Fibroblast of gingiva (primary cell): ENCODE results near the gene L3MBTL4.
"Not testable (repeated sequence)": the region's sequence is repeated elsewhere in the genome, so short reads cannot be mapped to it uniquely, and the experiment has no call there.

Experiments used
- DNase-seq: peaks from one replicate; pipeline ENCODE4 v3.0.0-alpha.2; 2011; ENCODE audit warnings: low read depth

L3MBTL4 gene

DNA sequence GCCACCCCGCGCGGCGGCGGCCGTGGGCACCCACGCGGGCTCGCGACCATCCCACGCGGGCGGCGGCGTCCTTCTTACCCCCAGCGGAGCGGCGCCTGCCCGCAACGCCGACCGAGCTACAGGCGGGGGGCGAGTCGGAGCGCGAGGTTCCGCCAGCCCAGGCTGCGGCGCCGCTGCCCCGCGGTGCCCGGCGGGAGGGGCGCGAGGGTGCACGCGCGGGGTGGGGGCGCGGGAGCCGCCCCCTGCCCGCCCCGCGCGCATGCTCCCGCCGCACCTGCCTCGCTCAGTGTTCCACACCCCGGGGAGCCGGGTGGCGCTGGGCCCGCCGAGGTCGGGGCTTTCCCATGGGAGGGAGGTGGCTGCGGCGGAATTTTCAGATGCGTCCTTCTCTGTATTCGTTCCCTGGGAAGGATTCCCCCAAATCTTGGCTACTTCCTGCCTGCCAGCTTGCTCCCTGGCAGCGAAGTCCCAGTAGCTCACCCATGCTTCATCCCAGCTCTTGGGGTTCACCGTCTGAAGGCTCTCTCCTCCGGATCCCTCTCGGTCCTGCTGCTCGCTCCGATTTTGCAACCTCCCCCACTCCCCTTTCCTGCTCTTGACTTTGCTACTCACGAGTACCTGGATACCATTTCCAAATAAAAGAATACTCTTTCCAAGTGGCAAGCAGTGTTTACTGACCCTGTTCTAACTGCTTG lies at the start of gene L3MBTL4:
L3MBTL4 (minus strand) TSS at position 189 of the 695 bp plus-strand sequence. CDS start 103,286 bp downstream, outside the sequence.
- DNase-seq, result no peak

DNA sequence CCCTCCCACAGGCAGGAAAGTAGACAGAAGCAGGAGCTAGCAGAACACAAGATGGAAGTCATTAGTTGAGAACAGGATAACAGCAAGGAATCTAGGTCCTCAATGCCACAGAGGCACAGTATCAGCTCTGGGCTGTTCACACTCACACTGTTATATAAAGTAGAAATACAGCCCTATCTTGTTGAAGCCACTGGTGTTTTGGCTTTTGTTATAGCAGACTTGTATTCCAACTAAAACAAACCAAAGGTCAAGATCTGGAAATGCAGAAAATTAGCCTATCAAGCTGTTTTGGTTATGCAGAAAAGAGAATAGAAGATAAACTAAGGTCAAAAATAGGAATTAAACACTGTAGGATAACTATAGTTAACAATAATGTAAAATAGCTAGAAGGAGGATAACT lies 37.5 kb upstream of the L3MBTL4 start:
- no peak for DNase-seq

DNA sequence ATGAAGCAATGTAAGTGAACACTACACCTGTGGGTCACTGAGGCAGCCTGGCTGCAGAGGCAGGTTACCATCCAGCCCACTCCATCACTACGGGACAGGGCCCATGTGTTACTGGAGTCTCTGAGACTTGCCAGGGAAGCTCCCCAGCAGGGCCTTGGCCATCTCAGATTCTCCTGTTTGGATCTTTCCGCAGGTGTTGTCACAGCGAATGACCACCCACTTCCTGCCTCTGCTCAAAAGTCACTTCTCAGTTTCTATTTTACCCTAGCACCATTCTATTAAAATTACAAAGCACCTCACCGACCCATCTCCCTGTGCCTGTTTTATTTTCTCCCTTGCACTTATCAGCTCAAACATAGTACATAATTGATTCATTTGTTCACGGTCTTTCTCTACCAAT lies 34.5 kb upstream of the L3MBTL4 start:
- DNase-seq, result no peak

DNA sequence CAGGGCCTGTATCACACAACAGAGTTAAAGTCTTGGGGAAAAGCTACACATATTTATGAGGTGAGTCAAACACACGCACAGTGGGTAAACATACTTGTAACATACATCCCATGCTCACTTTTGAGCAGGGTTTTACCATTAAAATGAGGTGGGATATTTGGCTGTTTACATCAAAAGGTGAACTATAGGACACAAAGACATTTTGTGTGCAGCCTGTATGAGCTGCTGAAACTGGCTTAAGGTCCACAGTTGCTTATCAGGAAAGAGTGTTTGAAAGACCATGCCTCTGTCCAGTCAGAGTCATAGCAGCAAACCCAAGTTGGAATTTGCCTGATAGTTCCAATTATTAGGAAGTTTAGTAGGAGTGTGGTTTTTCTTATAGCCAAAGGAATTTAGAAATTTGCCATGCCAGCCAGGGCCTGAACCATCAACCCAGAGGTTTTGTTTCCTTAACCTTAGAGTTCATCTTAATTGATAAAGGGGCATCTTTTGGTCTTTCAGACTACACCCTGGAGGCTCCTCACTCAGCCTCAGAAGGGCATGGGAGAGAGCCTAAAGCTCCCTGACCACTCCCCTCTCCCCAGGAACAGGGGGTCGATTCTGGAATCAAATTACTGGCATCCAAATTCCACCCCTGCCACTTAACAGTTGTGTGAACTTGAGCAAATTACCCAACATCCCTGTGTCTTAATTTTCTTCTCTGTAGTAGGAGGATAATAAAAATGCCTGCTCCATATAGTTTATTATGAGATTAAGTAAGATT lies 29.9 kb upstream of the L3MBTL4 start:
- DNase-seq, result no peak

DNA sequence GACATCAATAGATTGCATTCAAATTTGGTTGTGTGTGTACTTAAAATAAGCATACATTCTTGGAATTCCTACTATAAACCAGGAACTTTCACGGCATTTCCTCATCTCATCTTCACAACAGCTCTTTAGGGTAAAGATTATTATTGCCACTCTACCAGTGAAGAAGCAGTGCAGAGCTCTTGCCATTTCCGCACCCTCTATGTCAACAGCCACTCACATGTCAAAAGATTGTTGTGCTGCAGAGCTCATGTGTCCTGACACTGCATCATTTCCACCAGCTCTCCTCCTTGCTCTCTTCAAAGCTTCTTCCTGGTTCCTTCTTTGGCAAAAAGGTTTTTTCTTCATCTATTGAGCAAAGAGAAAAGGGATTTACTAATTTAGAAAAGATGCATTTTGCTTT lies 26.5 kb upstream of the L3MBTL4 start:
- no peak for DNase-seq

DNA sequence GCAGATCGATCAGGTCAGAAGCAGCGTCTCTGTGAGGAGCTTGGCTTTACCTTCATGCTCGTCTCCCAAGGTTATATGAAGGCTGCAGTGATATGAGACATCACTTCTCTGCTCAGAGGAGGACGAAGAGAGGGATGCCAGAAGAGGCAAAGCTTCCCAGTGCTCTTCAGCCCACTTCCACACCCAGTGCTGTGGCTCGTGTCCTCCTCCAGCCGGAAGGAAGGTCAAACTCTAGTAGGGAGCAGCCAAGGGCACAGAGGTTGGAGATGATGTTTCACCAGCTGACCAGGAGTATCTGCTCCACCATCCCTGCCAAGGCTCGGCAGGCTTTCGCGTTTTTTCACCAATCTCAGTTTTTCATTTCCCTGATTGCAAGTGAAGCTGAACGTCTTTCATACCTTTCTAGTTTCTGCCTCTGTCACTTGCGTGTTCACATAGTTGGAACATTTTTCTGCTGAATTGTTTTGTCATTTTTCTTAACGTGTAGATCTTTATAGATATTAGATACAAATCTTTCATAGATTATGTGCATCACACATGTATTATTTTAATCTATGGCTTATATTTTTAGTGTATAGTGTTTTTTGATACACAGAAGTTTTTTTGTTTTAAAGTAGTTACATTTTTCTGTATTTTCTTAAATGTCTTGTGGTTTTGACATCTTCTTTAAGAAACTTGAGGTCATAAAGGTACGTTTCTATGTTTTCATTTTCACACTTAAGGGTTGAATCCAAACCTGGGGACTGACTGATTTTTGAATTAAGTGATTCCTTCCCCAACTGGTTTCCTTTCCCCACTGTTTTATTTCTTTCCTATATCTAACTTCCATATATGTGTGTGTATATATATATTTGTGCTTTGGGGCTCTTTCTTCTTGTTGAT lies 23.5 kb upstream of the L3MBTL4 start:
- no peak for DNase-seq

DNA sequence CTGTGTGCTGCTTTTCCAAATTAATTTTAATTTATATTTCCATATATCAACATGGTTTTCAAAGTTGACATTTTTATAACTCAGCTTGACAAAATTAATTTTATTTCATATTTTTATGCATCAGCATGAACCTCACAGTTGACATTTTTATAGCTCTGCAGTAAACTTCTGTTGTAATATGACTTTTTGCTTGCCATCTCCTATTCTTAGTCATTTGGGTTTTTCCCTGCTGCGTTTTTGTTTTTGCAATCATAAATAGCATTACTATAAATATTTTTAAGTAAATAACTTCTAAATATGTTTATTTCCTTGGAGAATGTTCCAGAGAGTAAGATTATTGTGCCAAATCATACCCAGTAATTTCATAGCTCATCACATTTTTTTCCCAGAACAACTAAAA lies 21.0 kb upstream of the L3MBTL4 start:
- DNase-seq, result no peak

DNA sequence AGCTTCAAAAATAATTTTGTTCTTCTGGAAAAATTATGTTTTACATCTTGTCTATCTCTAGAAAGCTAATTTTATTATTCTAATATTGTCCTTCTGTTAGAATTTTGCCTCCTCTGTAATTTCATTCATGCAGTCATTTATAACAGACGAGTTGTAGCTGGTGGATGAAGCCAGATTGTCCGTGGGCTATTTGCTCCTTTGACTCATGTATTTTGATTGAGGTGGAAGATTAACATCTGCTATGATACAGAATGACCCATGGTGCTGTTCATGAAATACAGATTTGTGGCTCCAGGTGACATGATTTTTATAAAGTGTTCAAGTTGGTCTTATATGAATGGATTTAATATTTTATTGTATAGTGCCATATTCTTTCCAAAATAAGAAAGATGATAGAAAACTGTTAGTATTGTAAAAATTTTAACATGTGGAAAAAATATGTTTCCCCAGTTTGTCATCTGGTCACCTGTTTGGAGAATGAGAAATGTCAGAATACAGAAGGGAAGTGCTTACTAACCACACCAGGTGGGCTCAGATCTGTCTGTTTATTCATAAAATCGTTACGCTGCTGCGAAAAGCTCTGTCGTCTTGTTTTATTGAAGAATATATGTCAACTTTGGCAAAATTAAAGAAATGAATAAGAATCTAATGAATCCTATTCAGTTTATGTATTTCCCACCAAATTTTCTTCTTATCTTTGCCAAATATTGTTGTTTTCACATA lies 20.4 kb upstream of the L3MBTL4 start:
- no peak for DNase-seq

DNA sequence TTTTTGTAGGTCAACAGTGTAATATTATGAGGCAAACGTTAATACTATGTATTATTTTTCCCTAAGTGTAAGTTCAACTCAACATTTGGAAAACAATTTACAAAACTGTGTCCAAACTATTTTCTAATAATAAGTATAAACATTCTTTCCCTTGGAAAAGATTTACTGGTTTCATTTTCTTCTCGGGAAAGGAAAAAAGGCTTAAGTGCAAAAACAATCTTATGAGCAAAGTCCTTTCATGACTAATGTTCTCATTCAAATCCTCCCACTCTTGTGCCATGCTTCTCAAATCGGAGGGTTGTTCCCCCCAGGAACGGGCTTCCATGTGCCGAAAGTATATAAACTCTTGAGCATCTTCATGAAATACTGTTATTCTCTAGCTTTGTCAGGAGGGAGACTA lies 19.8 kb upstream of the L3MBTL4 start:
- no peak for DNase-seq

DNA sequence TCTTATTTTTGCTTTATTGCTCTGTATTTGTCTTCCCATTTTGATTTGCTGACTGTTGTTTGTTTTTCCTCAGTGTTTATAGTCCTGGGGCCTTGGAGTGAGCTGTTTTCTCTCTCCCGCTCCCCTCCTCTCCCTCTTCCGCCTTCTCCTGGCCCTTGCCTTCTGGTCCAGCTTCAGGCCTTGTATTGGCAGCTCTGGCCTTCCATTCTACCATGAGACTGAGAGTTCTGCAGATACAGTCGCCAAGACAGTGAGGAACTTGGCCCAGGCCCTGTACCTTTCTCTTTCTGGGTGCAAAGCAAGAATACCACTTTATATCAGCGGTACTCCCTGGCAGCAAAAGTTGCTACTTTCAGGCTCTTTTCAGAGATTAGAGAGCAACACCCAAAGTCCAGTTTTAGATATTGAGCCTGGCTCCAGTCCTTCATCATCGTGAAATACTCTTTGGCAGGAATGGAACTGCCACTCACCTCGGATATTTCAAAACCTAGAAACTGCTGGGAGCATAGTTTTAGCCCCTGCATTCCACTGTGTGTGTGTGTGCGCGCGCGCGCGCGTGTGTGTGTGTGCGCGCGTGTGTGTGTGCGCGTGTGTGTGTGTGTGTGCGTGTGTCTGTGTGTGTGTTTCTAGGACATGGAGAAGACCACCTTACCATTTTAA lies 17.1 kb upstream of the L3MBTL4 start:
- no peak for DNase-seq

DNA sequence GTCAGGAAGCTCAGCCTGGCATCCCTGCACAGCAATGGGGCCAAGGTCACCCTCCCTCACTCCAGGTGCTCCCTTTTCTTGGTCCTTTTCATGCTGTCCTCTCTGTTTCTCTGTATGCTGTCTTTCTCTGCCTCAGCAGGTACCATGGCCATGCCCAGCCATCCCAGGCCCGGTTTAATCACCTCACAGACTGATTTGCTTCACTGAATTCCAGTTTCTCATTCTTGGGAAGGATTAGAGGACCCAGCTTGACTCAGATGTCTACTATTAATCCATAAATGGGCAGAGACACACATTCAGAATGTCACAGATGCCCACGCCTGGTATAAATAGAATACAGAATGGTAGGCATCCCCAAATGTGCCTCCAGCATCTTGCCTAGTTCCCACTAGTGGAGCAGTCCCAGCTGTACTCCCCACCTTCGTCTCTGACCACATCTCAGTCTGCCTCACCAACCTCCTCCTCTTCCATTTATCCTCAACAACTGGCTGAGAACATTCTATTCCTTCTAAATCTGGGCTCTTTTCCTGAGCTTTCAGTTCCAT lies 14.2 kb upstream of the L3MBTL4 start:
- DNase-seq, result no peak

DNA sequence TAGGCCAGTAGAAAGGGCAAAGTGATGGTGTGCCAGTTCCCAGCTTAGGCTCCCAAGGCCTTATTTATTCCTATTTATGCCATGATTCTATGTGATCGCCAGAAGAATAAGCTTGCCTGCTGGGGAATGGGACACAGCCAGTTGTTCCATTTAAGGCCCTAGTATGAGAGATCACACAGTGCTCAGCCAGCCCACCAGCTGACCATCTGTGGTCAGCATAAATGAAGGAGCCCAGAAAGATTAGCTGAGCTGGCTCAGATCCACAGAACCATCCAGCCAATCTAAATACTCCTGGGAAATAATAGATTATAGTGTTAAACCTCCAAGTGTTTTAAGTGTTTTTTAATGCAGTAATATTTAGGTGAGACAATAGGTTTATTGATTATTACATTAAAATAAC lies 12.6 kb upstream of the L3MBTL4 start:
- DNase-seq, result no peak

DNA sequence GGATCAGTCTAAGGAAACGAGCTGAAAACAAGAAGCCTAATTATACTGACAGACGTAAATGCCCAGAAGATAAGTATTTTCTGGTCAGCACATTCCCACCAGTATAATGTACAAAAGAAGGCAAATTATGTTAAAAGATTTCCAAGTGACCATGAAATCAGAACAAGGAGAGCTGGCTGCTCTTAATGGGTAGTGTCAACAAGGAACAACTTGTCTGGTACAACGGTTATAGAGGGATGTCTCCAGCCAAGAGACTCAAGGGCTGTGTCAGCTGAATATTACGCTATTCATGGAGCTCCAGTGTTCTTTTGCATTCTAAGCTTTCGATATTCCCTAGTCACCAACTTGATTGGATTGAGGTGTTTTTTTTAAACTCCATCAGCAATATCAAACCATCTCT lies 8.6 kb upstream of the L3MBTL4 start:
- DNase-seq, result no peak

DNA sequence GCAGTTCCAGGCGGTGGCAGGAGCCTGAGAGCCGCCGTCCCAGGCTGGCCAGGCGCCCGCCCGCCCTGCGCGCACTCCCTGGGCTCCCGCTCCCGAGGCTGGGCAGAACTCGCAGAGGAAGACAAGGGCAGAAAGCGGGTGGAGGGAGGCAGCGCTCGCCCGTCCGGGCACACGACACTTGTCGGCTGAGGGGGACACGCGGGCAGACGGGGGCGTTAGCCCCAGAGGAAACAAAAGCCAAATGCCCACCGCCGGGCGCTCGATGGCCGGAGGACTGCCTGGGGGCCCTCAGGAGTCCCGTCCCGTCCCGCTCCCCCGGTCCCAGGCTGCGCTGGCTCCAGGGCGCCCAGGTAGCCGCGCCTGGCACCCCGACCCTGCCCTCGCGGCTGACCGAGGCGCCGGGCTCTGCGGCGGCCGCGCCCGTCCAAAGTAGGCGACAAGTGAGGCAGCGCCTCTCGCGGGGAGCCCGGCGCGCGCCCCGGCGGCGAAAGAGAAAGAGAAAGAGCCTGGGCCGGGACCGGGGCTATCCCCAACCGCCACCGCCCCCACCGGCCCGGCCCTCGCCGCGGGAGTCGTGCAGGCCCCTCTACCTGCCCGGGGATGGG lies 491 bp downstream of the L3MBTL4 start:
- DNase-seq, result no peak

DNA sequence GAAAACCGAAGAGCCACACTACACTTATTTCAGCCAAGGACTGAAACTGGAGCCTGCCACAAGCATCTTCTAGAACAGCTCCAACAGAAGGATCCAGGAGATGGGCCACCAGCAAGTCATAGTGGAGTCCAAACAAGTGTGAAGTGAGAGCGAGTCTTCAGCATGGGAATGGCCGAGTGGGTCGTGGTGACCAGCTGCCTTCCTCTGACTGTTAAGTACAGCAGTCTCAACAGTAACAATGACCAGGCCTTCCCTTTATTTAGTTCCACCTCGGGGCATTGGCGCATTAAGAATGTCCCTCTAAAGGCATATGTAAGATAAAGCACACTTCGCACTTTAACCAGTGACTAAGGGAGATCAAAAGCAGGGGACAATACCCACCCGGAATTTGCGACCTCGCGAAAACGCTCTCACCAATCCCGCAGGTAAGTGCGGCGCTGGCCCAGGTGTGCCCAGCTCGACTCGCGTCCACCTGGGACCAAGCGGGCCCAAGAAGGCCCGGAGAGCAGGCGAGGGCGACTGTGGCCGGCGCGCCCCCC lies 1.1 kb downstream of the L3MBTL4 start:
- no peak for DNase-seq

DNA sequence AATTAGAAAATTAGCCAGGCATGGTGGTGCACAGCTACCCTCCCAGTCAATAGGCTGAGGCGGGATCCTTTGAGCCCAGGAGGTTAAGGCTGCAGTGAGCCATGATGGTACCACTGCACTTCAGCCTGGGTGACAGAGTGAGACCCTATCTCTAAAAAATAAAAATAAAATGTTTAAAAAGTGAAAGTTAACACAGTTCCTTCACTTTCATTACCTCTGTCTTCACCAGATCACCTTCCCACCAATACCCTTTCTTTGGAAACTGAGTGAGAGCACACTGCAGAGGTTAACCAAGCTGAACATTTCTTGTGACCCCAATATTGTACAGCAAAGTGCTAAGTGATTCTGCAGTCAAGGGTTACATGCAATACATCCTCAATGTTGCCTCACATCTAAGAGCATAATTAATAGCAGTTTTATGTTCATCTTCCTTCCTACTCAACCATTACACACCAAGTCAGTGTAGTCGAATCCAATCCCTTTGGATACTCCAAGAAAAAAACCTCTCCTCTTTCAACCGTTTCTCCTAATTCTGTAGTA lies 1.7 kb downstream of the L3MBTL4 start:
- no peak for DNase-seq

DNA sequence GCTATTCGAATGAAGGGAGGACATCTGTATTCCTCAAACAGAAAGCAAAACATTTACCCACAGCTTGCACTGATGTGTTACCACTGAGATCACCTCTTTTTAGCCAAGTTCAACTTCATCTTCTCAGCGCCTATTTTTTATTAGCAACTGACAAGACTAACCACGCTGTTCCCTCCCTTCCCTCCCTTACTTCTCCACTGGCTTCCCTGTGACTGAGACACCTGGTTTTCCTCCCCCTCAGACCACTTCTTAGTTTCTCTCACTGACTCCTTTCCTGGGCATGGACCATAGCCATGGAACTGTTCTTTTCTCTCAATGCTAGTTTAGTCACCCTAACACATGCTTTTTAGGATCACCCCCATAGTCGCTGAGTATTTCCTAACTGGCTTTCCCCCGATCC lies 3.3 kb downstream of the L3MBTL4 start:
- no peak for DNase-seq

DNA sequence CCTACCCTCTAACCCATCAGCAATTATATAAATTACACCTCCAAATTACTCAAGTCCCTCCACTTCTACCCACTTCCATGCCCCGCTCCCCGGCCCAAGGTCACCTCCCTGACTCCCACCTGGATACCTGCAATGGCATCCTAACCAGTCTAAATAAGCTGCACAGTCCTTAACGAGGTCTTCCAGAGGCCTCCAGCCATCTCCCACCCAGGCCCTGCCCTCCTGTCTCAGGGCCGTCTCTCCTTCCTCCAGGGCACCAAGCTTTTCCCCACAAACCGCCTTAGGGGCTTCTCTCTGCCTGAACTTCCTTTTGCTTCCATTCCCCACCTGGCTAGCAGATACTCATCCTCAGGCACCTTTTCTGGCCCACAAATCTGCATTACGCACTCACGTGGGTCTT lies 4.8 kb downstream of the L3MBTL4 start:
- no peak for DNase-seq

DNA sequence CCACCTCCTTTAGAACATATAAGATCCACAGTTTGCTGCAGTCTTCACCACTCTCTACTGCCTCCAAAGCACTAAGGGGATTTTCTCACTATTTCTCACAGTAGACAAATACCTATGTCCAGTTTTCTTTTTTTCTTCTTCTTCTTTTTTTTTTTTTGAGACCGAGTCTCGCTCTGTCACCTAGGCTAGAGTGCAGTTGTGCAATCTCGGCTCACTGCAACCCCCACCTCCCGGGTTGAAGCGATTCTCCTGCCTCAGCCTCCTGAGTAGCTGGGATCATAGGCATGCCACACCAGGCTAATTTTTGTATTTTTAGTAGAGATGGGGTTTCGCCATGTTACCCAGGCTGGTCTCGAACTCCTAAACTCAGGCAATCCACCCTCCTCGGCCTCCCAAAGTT lies 6.2 kb downstream of the L3MBTL4 start:
- DNase-seq, result not testable (repeated sequence)

DNA sequence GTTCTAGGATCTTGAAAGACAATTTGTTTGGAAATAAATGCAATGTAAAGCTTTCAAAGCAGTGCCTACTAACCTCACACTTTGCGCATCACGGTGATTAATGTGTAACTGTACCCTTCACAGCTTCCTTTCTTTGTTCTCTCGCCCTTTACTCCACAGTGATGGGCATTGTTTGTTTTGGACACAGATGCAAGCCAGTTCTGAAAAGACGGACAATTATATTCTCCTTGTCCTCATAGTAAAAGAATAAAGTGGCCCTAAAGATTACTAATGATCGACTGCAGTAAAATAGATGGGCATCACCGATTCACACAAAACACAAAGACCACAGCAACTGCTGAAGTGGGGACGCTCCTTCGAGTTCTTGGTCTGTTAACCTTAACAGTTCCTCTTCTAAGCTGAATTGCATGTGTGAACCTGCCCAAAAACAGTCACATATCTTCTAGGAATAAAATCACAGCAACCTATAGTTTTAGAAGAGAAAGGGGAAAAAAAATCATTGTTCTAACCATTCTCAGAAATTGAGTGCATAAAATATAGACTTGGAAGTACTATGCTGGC lies 7.7 kb downstream of the L3MBTL4 start:
- no peak for DNase-seq
